HEK293 (cell line): ENCODE measurements around the gene WDR45B.

ENCODE experiments used
- CTCF ChIA-PET: fragments of 350-600 bp; formaldehyde crosslinking; extraction: SDS; loops from one replicate; lab custom pipeline; 2021; ENCODE audit warnings: antibody characterized with exemption; lab: Yijun Ruan, JAX
- POLR2A ChIA-PET: fragments of 300-600 bp; formaldehyde crosslinking; extraction: SDS; loops from one replicate; lab custom pipeline; 2020; ENCODE audit warnings: antibody characterized with exemption, inconsistent platforms; lab: Yijun Ruan, JAX
- H3K27ac ChIP-seq: fragments of 200-500 bp; sonication (Bioruptor generic); 2 replicates; pipeline ENCODE4 v1.5.1; 2014; ENCODE audit warnings: low read depth, low read length, control low read depth, inconsistent platforms; ENCODE audit errors: extremely low read depth
- H3K36me3 ChIP-seq, 2 experiments: fragments of 200-500 bp in 1 of 2; sonication (Bioruptor generic) in 1 of 2; 1 replicate in 1 of 2; 2 replicates in 1 of 2; pipeline ENCODE4 v1.5.1; 2014 to 2017; ENCODE audit warnings: inconsistent platforms in 2 of 2, low read length in 2 of 2; ENCODE audit not compliant: control insufficient read depth in 2 of 2, insufficient read depth in 1 of 2
- H3K4me1 ChIP-seq: fragments of 200-500 bp; sonication (Bioruptor generic); 2 replicates; pipeline ENCODE4 v1.5.1; 2014; ENCODE audit warnings: mild to moderate bottlenecking, low read length, inconsistent platforms; ENCODE audit not compliant: control insufficient read depth, insufficient read depth
- H3K4me3 ChIP-seq: 2 replicates; pipeline ENCODE4 v1.5.1; 2011; ENCODE audit warnings: low read depth, mild to moderate bottlenecking, control low read depth, low read length, moderate library complexity
- H3K9me3 ChIP-seq: fragments of 200-500 bp; sonication (Bioruptor generic); 2 replicates; pipeline ENCODE4 v1.5.1; 2014; ENCODE audit warnings: low read depth, low read length, inconsistent platforms; ENCODE audit not compliant: control insufficient read depth, insufficient read depth
- ATF2 ChIP-seq: fragments of 450-650 bp; formaldehyde crosslinking; IDR thresholded peaks from 2 replicates; pipeline ENCODE4 v1.5.1; 2016; ENCODE audit warnings: missing biosample characterization, missing genetic modification characterization, low read depth
- BCL11B ChIP-seq: fragments of 450-650 bp; formaldehyde crosslinking; IDR thresholded peaks from 2 replicates; pipeline ENCODE4 v1.5.1; 2016; ENCODE audit warnings: low read depth, missing biosample characterization, missing genetic modification characterization
- BCL6B ChIP-seq: fragments of 450-650 bp; formaldehyde crosslinking; IDR thresholded peaks from 2 replicates; pipeline ENCODE4 v1.5.1; 2017; ENCODE audit warnings: missing biosample characterization, missing genetic modification characterization
- INSM2 ChIP-seq: fragments of 450-650 bp; formaldehyde crosslinking; IDR thresholded peaks from 2 replicates; pipeline ENCODE4 v1.5.1; 2016; ENCODE audit warnings: missing biosample characterization, missing genetic modification characterization
- SETDB1 ChIP-seq: IDR thresholded peaks from one replicate; pipeline ENCODE4 v1.6.1; 2017; ENCODE audit warnings: mild to moderate bottlenecking, low read length, moderate library complexity, mixed read lengths; ENCODE audit not compliant: insufficient read length
- TRIM28 ChIP-seq: IDR thresholded peaks from 2 replicates; pipeline ENCODE4 v1.6.1; 2011; ENCODE audit warnings: low read length, control low read depth, borderline replicate concordance
- YY1 ChIP-seq: fragments of 450-650 bp; formaldehyde crosslinking; IDR thresholded peaks from 2 replicates; pipeline ENCODE4 v1.5.1; 2018; ENCODE audit warnings: missing biosample characterization, missing genetic modification characterization
- ZBTB48 ChIP-seq: fragments of 450-650 bp; formaldehyde crosslinking; IDR thresholded peaks from 2 replicates; pipeline ENCODE4 v1.5.1; 2016; ENCODE audit warnings: missing biosample characterization, missing genetic modification characterization
- ZBTB49 ChIP-seq: fragments of 450-650 bp; formaldehyde crosslinking; IDR thresholded peaks from 2 replicates; pipeline ENCODE4 v1.5.1; 2016; ENCODE audit warnings: missing biosample characterization, missing genetic modification characterization, low read depth
- ZNF148 ChIP-seq: fragments of 450-650 bp; formaldehyde crosslinking; IDR thresholded peaks from 2 replicates; pipeline ENCODE4 v1.5.0; 2017; ENCODE audit warnings: missing biosample characterization, missing genetic modification characterization, borderline replicate concordance
- ZNF157 ChIP-seq: fragments of 450-650 bp; formaldehyde crosslinking; IDR thresholded peaks from 2 replicates; pipeline ENCODE4 v1.5.1; 2016; ENCODE audit warnings: missing biosample characterization, missing genetic modification characterization
- ZNF169 ChIP-seq: fragments of 450-650 bp; formaldehyde crosslinking; IDR thresholded peaks from 2 replicates; pipeline ENCODE4 v1.5.1; 2016; ENCODE audit warnings: missing biosample characterization, missing genetic modification characterization
- ZNF221 ChIP-seq: fragments of 450-650 bp; formaldehyde crosslinking; IDR thresholded peaks from 2 replicates; pipeline ENCODE4 v1.5.1; 2017; ENCODE audit warnings: missing biosample characterization, missing genetic modification characterization, borderline replicate concordance
- ZNF391 ChIP-seq: fragments of 450-650 bp; formaldehyde crosslinking; IDR thresholded peaks from 2 replicates; pipeline ENCODE4 v1.5.1; 2016; ENCODE audit warnings: low read depth, missing biosample characterization, missing genetic modification characterization, borderline replicate concordance
- ZNF48 ChIP-seq: fragments of 450-650 bp; formaldehyde crosslinking; IDR thresholded peaks from 2 replicates; pipeline ENCODE4 v1.5.1; 2016; ENCODE audit warnings: missing biosample characterization, missing genetic modification characterization
- ZNF580 ChIP-seq: fragments of 450-650 bp; formaldehyde crosslinking; IDR thresholded peaks from 2 replicates; pipeline ENCODE4 v1.5.1; 2016; ENCODE audit warnings: missing biosample characterization, missing genetic modification characterization
- ZNF692 ChIP-seq: fragments of 450-650 bp; formaldehyde crosslinking; IDR thresholded peaks from 2 replicates; pipeline ENCODE4 v1.5.1; 2016; ENCODE audit warnings: missing biosample characterization, missing genetic modification characterization
- ZNF791 ChIP-seq: fragments of 450-650 bp; formaldehyde crosslinking; IDR thresholded peaks from 2 replicates; pipeline ENCODE4 v1.5.1; 2016; ENCODE audit warnings: missing biosample characterization, missing genetic modification characterization
- ZNF792 ChIP-seq: fragments of 450-650 bp; formaldehyde crosslinking; IDR thresholded peaks from 2 replicates; pipeline ENCODE4 v1.5.1; 2016; ENCODE audit warnings: missing biosample characterization, missing genetic modification characterization
- ZSCAN23 ChIP-seq: fragments of 450-650 bp; formaldehyde crosslinking; IDR thresholded peaks from 2 replicates; pipeline ENCODE4 v1.5.1; 2016; ENCODE audit warnings: missing biosample characterization, missing genetic modification characterization
- ZXDB ChIP-seq: fragments of 450-650 bp; formaldehyde crosslinking; IDR thresholded peaks from 2 replicates; pipeline ENCODE4 v1.5.1; 2016; ENCODE audit warnings: missing biosample characterization, missing genetic modification characterization

Gene WDR45B

GRCh38 chr17:82694647-82695046 is 46.4 kb upstream of the WDR45B start:
- Histone ChIP-seq H3K27ac (no peak overlapping the region), H3K4me1 (no peaks in the 10 kb centered on the region; the same call in 1 of the 2 replicates), H3K9me3 (no peaks in the 10 kb centered on the region), H3K4me3 (no peak overlapping the region)
- CTCF ChIA-PET: no interaction called here
- TF ChIP-seq SETDB1 (peak; percentile 66), ZBTB48 (tag by site-specific recombination) (no peak), TRIM28 (peak; percentile 74; the same call in 1 of the 2 replicates)
- TF ChIP-seq, all 188 proteins: peak for 2
- H3K36me3 ChIP-seq: peaks cover 0 to 13% of the 10 kb centered on the region in 2 experiments; a peak in 2 of 3 replicates
- POLR2A ChIA-PET: no interaction called here

GRCh38 chr17:82693168-82693867 is 45.1 kb upstream of the WDR45B start:
- Histone ChIP-seq H3K36me3 (peaks cover 0 to 13% of the 10 kb centered on the region in 2 experiments; a peak in 2 of 3 replicates), H3K9me3 (no peaks in the 10 kb centered on the region), H3K4me1 (no peaks in the 10 kb centered on the region; the same call in 1 of the 2 replicates)
- TF ChIP-seq BCL6B (no peak), ZSCAN23 (no peak), ZNF792 (tag by site-specific recombination) (no peak), ZNF692 (tag by site-specific recombination) (no peak), ZNF157 (tag by site-specific recombination) (no peak), ZNF580 (tag by site-specific recombination) (no peak), ZNF791 (no peak), ZNF221 (tag by site-specific recombination) (no peak), ATF2 (tag by site-specific recombination) (no peak), ZNF48 (tag by site-specific recombination) (no peak), ZBTB49 (no peak), INSM2 (tag by site-specific recombination) (no peak), ZNF391 (tag by site-specific recombination) (no peak), ZNF169 (tag by site-specific recombination) (no peak), YY1 (tag by site-specific recombination) (no peak), BCL11B (tag by site-specific recombination) (no peak), ZXDB (no peak), ZNF148 (tag by site-specific recombination) (no peak)
- TF ChIP-seq, all 188 proteins: peak for 0
- Histone ChIP-seq H3K27ac (no peak overlapping the region), H3K4me3 (no peak overlapping the region)
- POLR2A ChIA-PET: interaction anchor here (0.5 to 1.0 kb wide), 2 partner anchors 24 to 64 kb away, joined by 3 to 4 read pairs; partner anchors contain the start of gene FN3KRP
- CTCF ChIA-PET: interaction anchor here (0.5 kb wide), 1 partner anchor 166 kb away, joined by 3 read pairs; no protein-coding TSS in a partner anchor
